HS-5 (cell line): ENCODE results near the gene POMGNT1.

Experiments
- DNase-seq: peaks from one replicate; pipeline ENCODE4 v3.0.0-alpha.2; 2012; ENCODE audit warnings: low read depth

The POMGNT1 gene

GRCh38 chr1:46157916-46158311 lies 40.3 kb downstream of the POMGNT1 start:
- no peak for DNase-seq

DNA sequence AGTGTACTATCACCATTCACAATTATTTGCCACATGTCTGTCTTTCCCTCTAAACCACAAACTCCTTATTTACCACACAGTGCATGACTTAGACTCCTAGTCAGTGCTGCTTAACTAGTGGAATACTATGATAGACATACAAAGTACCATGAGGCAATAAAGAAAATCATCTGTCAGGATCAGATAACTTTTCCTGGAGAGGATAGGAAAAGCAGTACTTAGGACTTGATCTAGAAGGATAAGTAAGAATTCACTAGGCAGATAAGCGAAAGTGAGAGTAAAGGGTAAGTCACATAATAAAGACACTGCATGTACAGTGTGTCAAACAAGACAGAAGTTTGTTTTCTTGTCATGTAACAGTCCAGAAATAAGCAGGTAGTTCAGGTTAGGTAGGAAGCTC lies 44.5 kb downstream of the POMGNT1 start:
- no peak for DNase-seq

DNA sequence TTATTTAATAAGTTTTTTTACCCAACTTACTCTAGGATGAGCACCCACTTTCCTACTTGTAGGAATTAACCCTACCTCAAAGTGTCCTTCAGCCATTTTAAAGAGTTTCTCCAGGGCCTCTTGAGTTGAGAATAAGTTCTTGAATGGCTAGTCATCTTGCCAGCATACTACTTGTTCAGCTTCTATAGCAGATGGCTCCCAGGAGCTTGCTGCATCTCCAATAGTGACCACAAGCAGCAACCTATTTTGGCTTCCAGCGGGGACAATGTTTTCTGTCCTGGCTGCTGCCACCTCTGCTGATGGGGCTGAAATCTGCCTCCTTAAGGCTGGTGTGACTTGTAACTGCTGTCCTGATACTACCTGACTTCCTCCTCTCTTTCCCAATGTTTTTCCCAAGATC lies 45.0 kb downstream of the POMGNT1 start:
- no peak for DNase-seq

GRCh38 chr1:46152016-46152415 lies 46.2 kb downstream of the POMGNT1 start:
- DNase-seq, result no peak

DNA sequence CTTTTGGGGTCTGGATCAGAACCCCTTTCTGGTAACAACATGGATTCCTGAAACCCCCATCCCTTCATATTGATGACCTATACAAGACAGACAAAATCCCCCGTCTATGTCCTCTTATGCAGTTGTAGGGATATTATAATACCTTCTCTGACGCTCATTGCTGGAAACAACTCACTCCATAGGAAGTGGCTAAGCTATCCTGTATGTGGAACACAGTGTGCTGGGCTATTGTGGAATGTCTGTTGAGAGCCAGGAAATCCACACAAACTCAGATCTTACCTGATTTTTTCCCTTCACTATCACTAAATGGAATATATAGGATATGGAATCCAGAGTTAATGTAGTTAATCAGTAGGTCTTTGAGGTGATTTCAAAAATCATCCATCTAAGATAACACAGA lies 48.1 kb downstream of the POMGNT1 start:
- DNase-seq, result no peak

GRCh38 chr1:46148318-46148717 lies 49.9 kb downstream of the POMGNT1 start:
- DNase-seq, result no peak
